ENCODE measurements around the gene HSPA1L. TPM values are rescaled to one million over a fixed set of nuclear protein-coding genes. Genes with fewer than 3 reads are reported as not detected.

HSPA1L gene
- polyA plus RNA-seq, 2 of the 4 experiments (the other 2 are of a cell fraction), result 1.2 to 1.7 TPM

DNA sequence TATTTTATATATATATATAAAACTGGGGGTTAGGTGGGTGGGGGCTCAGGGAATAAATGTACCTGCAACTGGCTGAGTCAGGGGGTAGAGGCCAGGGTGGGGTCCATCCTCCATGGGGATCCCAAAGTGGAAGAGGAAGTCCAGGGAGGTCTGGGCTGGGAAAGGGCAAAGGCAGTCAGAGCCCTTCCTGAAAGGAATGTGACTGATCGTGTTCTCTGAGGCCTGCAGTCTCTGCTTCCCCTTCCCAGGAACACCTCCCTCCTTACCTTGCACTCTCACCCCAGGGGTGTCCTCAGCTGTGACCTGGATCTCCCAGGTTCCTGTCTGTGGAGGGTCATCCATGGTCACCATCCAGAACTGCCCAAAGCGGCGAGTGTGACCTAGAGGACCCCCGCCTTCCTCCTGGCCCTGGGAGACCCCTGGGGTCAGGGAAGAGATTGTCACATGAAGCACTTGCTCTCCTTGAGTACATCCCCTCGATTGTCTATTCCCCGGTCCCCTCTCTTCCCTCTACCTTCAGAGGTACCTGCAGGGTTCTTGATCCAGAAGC, 47.9 kb downstream of the HSPA1L start:
- CTCF ChIA-PET, result interaction anchor here (0.9 to 1.7 kb wide), 4 partner anchors 9 to 29 kb away, joined by 3 to 5 read pairs (median 4); partner anchors contain the start of gene VWA7
- TF ChIP-seq, protein P1, sequence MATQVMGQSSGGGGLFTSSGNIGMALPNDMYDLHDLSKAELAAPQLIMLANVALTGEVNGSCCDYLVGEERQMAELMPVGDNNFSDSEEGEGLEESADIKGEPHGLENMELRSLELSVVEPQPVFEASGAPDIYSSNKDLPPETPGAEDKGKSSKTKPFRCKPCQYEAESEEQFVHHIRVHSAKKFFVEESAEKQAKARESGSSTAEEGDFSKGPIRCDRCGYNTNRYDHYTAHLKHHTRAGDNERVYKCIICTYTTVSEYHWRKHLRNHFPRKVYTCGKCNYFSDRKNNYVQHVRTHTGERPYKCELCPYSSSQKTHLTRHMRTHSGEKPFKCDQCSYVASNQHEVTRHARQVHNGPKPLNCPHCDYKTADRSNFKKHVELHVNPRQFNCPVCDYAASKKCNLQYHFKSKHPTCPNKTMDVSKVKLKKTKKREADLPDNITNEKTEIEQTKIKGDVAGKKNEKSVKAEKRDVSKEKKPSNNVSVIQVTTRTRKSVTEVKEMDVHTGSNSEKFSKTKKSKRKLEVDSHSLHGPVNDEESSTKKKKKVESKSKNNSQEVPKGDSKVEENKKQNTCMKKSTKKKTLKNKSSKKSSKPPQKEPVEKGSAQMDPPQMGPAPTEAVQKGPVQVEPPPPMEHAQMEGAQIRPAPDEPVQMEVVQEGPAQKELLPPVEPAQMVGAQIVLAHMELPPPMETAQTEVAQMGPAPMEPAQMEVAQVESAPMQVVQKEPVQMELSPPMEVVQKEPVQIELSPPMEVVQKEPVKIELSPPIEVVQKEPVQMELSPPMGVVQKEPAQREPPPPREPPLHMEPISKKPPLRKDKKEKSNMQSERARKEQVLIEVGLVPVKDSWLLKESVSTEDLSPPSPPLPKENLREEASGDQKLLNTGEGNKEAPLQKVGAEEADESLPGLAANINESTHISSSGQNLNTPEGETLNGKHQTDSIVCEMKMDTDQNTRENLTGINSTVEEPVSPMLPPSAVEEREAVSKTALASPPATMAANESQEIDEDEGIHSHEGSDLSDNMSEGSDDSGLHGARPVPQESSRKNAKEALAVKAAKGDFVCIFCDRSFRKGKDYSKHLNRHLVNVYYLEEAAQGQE (IDR thresholded peaks at IDR 0.05), result no peak
- TF ChIP-seq KDM5A (IDR thresholded peaks at IDR 0.05), result no peak
- TF ChIP-seq RARB (CRISPR knock-in tag; IDR thresholded peaks at IDR 0.05), result no peak
- no peak for TF ChIP-seq SMC3 (IDR thresholded peaks at IDR 0.05)
- TF ChIP-seq BCL3 (IDR thresholded peaks at IDR 0.05), result no peak
- no peak for TF ChIP-seq POLR2A (IDR thresholded peaks at IDR 0.05; ENCODE audit: low read length)
- TF ChIP-seq RNF2 (IDR thresholded peaks at IDR 0.05; ENCODE audit: borderline replicate concordance, low read depth), result no peak
- TF ChIP-seq MAFK (IDR thresholded peaks at IDR 0.05; ENCODE audit: partially characterized antibody), result no peak
- TF ChIP-seq, protein P2, sequence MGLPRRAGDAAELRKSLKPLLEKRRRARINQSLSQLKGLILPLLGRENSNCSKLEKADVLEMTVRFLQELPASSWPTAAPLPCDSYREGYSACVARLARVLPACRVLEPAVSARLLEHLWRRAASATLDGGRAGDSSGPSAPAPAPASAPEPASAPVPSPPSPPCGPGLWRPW (IDR thresholded peaks at IDR 0.05), result no peak
- no peak for TF ChIP-seq RFX5 (IDR thresholded peaks at IDR 0.05)
- no peak for TF ChIP-seq CHD4 (IDR thresholded peaks at IDR 0.05; ENCODE audit: borderline replicate concordance)
- TF ChIP-seq HOXA7 (CRISPR knock-in tag; IDR thresholded peaks at IDR 0.05), result no peak
- TF ChIP-seq ZC3H11A (IDR thresholded peaks at IDR 0.05), result no peak
- no peak for TF ChIP-seq ZNF302 (CRISPR knock-in tag; IDR thresholded peaks at IDR 0.05)
- TF ChIP-seq CEBPB (IDR thresholded peaks at IDR 0.05), result no peak
- H3K4me2 ChIP-seq, result no peak overlapping the region
- FAIRE-seq (no peak), DNase-seq (ENCODE audit: low read depth in 1 of 2, low spot score in 1 of 2) (no peak), ATAC-seq (no peak)
- no peaks in the 10 kb centered on the region for H3K4me1 ChIP-seq
- POLR2A ChIA-PET, result no interaction called here
- WGBS (ENCODE audit: missing lambda C conversion rate), result 58% methylated on average over 6 of the region's 6 CpGs
- H3K9me3 ChIP-seq, result no peaks in the 10 kb centered on the region
- no peak overlapping the region for H3K27ac ChIP-seq
- no peak overlapping the region for H3K4me3 ChIP-seq

- H3K4me2 ChIP-seq, result no peak overlapping the region
- DNase-seq (ENCODE audit: low read depth in 1 of 2, low spot score in 1 of 2) (no peak), ATAC-seq (no peak), FAIRE-seq (no peak)
- no peak overlapping the region for H3K4me3 ChIP-seq
- no peaks in the 10 kb centered on the region for H3K9me3 ChIP-seq
- H3K27ac ChIP-seq, result no peak overlapping the region
- no peak for TF ChIP-seq HDAC2 (IDR thresholded peaks at IDR 0.05)
- no peak for TF ChIP-seq POLR2AphosphoS2 (conservative IDR thresholded peaks at IDR 0.05; ENCODE audit: low read length)
- TF ChIP-seq POLR2A (IDR thresholded peaks at IDR 0.05; ENCODE audit: low read length), result no peak
- no peak for TF ChIP-seq BHLHE40 (IDR thresholded peaks at IDR 0.05; ENCODE audit: low read depth, low read length)
- TF ChIP-seq SREBF2 (IDR thresholded peaks at IDR 0.05), result no peak
- ChIA-PET POLR2A (no interaction called here), CTCF (interaction anchor here (0.7 to 1.7 kb wide), 6 partner anchors 9 to 36 kb away, joined by 3 to 6 read pairs (median 4); partner anchors contain the start of genes DDAH2 and VWA7)
- 88% methylated on average over 23 of the region's 42 CpGs for WGBS (ENCODE audit: missing lambda C conversion rate)
- H3K4me1 ChIP-seq, result no peaks in the 10 kb centered on the region
Measured at GRCh38 chr6:31765910-31766794, 48.9 kb downstream of the HSPA1L start.
